Mammary epithelial cell (primary cell): ENCODE results near the gene PRR7.

ENCODE experiments used
- EZH2 ChIP-seq: IDR thresholded peaks from 2 replicates; pipeline ENCODE4 v1.6.1; 2012; ENCODE audit warnings: low read length, inconsistent platforms, borderline replicate concordance
- TF ChIP-seq, protein P1 (sequence below), 2 donors: IDR thresholded peaks in 1 of 2; conservative IDR thresholded peaks in 1 of 2; 2 replicates each; pipeline ENCODE4 v1.5.1; 2011 to 2012; ENCODE audit warnings: inconsistent platforms in 2 of 2, low read length in 2 of 2, mild to moderate bottlenecking in 2 of 2, control low read depth in 1 of 2, low read depth in 1 of 2; ENCODE audit not compliant: insufficient read depth in 1 of 2; ENCODE audit errors: extremely low read depth in 1 of 2

DNA sequence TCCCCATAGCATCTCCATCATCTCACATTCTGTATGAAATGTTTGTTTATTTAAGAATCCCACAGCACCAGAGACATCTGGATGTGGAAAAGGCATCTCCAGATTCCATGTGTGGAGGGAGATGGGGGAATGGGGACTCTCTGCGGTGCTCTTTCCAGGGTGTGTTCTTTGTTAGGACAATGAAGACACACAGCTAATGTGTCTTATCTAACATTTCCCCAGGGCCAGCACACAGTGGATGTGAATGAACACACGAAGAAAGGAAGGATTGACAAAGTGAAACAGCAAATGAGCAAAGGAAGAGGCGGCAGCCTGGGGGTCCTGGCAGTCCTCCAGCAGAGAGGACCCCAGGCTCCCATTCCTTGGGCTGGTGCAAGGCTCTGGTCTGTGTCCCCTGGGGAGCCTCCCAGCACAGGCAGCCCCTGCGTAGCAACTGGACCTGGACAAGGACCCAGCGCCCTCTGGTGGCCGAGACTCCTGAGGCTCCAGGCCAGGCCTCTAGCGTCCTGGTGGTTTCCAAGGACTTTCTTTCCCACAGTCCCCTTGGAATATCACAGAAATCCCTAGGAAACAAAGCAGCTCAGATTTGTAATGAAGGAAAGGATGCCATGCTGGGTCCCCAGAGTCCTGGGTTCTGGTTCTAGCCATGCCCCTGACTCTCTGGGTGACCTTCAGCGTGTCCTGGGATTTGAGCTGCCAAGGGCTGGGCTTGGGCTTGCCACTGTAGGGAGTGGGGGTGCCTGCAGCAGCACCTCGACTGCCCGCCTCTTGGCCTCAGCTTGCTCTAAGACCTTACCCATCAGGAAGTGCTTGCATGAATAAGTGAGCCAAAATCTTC, 54.3 kb downstream of the PRR7 start:
- TF ChIP-seq, protein P1, sequence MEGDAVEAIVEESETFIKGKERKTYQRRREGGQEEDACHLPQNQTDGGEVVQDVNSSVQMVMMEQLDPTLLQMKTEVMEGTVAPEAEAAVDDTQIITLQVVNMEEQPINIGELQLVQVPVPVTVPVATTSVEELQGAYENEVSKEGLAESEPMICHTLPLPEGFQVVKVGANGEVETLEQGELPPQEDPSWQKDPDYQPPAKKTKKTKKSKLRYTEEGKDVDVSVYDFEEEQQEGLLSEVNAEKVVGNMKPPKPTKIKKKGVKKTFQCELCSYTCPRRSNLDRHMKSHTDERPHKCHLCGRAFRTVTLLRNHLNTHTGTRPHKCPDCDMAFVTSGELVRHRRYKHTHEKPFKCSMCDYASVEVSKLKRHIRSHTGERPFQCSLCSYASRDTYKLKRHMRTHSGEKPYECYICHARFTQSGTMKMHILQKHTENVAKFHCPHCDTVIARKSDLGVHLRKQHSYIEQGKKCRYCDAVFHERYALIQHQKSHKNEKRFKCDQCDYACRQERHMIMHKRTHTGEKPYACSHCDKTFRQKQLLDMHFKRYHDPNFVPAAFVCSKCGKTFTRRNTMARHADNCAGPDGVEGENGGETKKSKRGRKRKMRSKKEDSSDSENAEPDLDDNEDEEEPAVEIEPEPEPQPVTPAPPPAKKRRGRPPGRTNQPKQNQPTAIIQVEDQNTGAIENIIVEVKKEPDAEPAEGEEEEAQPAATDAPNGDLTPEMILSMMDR (conservative IDR thresholded peaks at IDR 0.05 in 1 of 2, IDR thresholded peaks at IDR 0.05 in 1 of 2; ENCODE audit: extremely low read depth in 1 of 2, insufficient read depth in 1 of 2, low read depth in 1 of 2, low read length in 2 of 2): peak; percentile 96 to 98
- no peak for TF ChIP-seq EZH2
